HK-2 (cell line): Measurements from ENCODE around the gene PNMA5.
A peak's percentile ranks its signal among the peaks of the same experiment; 100 is the strongest.
"Not testable (repeated sequence)": the region's sequence is repeated elsewhere in the genome, so short reads cannot be mapped to it uniquely, and the experiment has no call there.

ENCODE experiments used
- DNase-seq: peaks from one replicate; pipeline ENCODE4 v3.0.0-alpha.2; 2018; ENCODE audit not compliant: unreplicated experiment

The PNMA5 gene

DNA sequence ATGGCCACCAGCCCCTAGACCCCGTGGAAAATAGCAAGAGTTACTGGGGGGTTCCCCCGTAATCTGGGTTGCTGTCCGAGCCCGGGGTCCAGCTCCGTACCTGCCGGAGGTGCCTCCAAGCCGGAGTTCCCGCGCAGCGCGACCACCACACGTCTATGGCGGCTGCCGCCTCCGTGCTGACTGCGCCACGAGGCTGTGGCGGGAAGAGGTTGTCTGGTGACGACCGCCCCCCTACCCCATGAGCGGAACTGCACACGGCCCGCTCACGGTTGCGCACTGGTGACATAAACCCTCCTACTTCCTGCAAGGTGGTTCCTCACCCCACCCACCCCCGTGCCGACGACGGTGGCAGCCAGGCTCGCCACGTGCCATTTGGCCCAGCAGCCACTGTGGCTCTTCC is at the start of gene PNMA5:
Gene PNMA5 (minus strand): TSS at position 184 of the 400 bp plus-strand sequence. CDS start 2,518 bp downstream, outside the sequence.
- DNase-seq = no peak

DNA sequence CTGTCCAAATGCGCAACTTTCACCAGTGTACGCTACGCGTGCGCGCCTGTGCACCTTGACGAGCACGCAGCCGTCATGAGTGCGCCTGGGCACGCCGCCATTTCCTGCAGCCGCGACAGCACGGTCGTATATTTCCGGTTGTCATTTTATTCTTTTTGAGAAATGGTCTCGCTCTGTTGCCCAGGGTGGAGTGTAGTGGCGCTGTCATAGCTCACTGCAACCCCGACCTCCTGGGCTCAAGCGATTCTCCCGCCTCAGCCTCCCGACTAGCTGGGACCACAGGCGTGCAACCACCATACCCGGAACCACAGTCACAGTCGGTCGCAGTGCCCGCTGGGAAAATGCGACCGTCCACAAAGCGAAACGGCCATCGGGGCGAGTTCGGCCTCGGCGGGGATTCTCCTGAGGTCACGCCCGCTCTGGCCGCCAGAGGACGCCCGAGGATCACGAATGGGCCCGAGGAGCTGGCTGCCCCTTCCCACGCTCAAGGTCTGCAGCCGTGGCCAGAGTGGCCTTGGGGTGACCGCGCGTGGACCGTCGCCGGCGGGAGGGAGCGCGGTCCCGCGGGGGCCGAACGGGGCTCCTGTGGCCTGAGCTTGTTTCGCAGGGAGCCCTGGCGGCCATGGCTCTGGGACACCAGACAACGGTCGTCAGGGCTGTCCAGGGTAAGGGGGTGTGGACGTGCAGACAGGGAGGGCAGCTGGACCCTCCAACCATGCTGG is 38.6 kb upstream of the PNMA5 start:
- DNase-seq = peak; percentile 54

GRCh38 chrX:153030801-153031200 is 36.9 kb upstream of the PNMA5 start:
- DNase-seq = no peak

- no peak for DNase-seq
Observed at GRCh38 chrX:153029875-153030274, 36.0 kb upstream of the PNMA5 start.

DNA sequence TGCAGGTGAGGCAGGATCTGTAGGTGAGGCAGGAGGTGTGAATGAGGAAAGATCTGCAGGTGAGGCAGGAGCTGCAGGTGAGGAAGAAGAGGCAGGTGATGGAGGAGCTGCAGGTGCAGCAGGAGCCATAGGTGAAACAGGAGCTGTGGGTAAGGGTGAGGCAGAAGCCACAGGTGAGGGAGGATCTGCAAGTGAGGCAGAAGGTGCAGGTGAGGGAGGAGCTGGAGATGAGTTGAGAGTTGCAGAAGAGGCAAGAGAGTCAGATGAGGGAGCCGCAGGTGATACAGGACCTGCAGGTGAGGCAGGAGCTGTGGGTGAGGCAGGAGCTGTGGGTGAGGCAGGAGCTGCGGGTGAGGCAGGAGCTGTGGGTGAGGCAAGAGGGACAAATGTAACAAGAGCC is 35.2 kb upstream of the PNMA5 start:
- no peak for DNase-seq

DNA sequence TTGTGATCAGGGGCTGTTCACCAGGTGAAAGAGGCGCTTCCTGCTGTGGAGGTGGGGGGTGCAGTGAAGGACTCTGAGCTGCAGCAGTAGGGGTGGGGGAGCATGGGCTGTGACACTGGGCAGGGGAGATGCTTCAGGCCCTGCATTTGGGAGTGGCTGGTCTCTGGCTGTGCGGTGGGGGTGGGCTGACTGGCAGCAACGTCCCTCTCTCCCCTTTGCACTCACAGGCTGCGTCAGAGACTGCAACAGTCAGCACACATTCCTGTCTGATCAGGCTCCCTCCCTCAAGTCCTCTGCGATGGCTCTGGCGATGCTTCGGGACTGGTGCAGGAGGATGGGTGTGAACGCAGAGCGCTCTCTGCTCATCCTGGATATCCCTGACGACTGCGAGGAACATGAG is 34.6 kb upstream of the PNMA5 start:
- not testable (repeated sequence) for DNase-seq

DNA sequence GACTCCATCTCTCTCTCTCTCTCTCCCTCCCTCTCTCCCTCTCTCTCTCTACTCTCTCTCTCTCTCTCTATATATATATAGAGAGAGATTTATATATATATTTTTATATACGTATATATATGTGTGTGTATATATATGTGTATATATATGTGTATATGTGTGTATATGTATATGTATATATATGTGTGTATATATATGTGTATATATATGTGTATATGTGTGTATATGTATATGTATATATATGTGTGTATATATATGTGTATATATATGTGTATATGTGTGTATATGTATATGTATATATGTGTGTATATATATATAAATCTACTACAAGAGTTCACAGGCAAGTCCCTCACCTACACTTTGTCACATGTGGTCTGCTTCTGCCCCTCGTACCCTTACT is 32.6 kb upstream of the PNMA5 start:
- DNase-seq = not testable (repeated sequence)

DNA sequence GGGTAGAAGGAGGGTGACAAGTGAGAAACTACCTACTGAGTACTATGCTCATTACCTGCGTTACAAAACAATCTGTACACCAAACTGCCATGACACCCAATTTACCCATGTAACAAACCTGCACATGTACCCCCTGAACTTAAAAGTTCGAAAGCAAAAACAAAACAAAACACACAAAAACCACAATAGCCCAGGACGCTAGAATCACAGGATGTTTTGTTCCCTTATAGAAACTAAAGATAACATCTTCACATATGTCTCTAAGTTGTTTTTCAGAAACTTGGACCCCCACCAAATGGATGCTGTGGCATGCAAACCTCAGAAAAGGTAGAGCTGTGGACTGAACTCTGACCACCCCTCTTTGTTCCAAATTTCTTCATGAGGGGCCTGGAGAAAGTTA is 25.2 kb upstream of the PNMA5 start:
- no peak for DNase-seq

DNA sequence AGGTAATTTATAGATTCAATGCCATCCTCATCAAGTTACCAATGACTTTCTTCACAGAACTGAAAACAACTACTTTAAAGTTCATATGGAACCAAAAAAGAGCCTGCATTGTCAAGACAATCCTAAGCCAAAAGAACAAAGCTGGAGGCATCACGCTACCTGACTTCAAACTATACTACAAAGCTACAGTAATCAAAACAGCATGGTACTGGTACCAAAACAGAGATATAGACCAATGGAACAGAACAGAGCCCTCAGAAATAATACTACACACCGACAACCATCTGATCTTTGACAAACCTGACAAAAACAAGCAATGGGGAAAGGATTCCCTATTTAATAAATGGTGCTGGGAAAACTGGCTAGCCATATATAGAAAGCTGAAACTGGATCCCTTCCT is 23.3 kb upstream of the PNMA5 start:
- DNase-seq = not testable (repeated sequence)

GRCh38 chrX:153004780-153005179 is 10.9 kb upstream of the PNMA5 start:
- no peak for DNase-seq

DNA sequence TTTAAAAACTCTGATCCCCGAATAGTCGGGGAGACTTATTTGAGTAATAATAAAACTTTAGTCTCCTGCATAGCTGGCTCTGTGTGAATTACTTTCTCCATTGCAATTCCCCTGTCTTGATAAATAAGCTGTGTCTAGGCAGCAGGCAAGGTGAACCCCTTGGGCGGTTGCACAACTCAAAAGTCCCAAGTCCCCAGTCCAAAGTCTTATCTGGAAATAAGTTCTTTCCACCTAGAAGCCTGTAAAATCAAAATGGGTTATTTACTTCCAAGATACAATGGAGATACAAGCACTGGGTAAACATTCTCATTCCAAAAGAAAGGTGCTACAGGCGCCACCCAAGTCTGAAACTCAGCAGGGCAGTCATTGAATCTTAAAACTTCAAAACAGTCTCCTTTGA is 10.1 kb upstream of the PNMA5 start:
- DNase-seq = no peak

DNA sequence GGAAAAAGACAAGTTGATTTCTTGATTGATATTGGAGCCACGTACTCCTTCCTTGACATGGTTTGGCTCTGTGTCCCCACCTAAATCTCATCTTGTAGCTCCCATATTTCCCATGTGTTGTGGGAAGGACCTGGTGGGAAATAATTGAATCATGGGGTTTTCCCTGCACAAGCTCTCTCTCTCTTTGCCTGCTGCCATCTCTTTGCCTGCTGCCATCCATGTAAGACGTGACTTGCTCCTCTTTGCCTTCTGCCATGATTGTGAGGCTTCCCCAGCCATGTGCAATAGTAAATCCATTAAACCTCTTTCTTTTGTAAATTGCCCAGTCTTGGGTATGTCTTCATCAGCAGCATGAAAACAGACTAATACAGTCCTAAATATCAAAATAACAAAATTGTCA is 8.3 kb upstream of the PNMA5 start:
- not testable (repeated sequence) for DNase-seq

GRCh38 chrX:152997337-152997736 is 3.4 kb upstream of the PNMA5 start:
- DNase-seq = no peak

- no peak for DNase-seq
Observed at GRCh38 chrX:152992115-152992514, 1.8 kb downstream of the PNMA5 start.

- no peak for DNase-seq
Observed at GRCh38 chrX:152991123-152991522, 2.8 kb downstream of the PNMA5 start.

GRCh38 chrX:152989292-152989658 is 4.6 kb downstream of the PNMA5 start:
- no peak for DNase-seq

- no peak for DNase-seq
Observed at GRCh38 chrX:152988536-152989291, 5.2 kb downstream of the PNMA5 start.

DNA sequence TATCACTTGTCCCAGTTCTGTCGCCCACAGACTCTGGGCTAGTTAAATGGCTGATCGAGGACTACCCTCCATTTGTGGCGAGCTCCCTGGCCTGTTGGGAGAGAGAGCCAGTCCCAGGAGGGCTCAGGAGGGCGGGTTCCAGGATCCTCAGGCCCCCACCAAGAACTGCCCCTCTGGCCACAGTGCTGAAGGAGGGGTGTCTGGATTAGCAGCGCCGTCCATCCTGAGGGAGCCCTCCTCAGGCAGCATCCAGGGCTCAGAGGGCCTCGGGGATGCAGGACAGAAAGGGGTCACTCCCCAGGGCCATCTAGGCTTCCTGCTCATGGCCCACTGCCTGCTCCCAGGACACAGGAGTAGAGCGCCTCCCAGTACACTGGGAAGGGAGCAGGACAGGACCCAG is 6.1 kb downstream of the PNMA5 start:
- DNase-seq = no peak

GRCh38 chrX:152987156-152987555 is 6.8 kb downstream of the PNMA5 start:
- DNase-seq = not testable (repeated sequence)

- DNase-seq = not testable (repeated sequence)
Observed at GRCh38 chrX:152985383-152985782, 8.5 kb downstream of the PNMA5 start.

DNA sequence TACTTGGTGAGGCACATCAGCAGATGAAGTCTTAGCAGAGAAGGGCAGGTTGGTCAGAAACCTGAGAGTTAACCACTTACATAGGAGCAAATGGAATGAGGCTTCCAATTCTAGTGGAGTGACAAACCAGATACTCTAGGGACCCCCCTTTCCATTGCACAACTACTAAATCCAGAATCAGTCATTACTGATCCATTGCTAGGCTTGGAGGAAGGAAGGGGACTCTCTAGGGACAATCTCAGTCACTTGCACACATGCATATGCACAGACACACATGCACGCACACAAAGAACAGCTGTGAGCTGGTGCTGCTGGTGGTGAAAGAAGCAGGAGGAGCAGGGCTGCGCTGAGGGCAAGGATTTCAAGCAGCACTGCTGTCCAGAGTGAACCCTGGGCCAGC is 25.7 kb downstream of the PNMA5 start:
- no peak for DNase-seq

DNA sequence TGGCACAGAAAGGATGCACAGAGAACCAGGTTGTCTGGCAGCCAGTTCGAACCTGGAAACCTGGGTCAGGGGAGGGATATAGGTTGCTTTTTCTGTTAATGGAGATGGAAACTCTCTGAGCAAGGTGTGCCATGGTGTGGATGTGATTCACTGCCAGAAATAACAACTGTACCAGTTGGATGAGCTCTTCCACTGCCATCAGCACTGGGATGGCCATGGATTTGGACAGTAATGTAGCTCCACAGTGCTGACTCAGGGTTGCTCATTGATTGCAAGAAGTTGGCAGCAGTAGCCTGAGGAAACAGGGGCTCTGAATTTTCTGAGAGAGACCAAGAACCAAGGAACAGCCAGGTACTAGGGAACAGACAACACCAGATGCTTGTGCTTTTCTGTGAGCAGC is 33.8 kb downstream of the PNMA5 start:
- DNase-seq = no peak

DNA sequence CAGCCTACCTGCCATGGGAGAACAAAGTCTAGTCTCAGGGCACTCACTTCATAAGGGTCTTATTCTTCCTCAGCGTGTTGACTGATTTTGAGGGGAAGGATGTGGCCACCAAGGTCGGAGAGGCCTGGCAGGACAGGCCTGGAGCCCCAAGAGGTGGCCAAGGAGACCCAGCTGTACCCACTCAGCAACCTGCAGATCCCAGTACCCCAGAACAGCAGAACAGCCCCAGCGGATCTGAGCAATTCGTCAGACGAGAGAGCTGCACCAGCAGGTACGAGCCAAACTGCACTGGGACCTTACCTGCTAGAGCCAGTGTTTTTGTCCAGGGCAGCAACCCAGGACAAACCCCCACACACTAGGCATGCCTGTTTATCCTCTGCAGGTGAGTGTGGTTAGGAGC is 34.3 kb downstream of the PNMA5 start:
- no peak for DNase-seq
